CD1c-positive myeloid dendritic cell (primary cell): Measurements from ENCODE around the gene PPCDC.
"Not testable (repeated sequence)": the region's sequence is repeated elsewhere in the genome, so short reads cannot be mapped to it uniquely, and the experiment has no call there.

Experiments used
- DNase-seq: peaks from one replicate; pipeline ENCODE4 v3.0.0-alpha.2; 2016; ENCODE audit errors: extremely low spot score

Gene PPCDC

DNA sequence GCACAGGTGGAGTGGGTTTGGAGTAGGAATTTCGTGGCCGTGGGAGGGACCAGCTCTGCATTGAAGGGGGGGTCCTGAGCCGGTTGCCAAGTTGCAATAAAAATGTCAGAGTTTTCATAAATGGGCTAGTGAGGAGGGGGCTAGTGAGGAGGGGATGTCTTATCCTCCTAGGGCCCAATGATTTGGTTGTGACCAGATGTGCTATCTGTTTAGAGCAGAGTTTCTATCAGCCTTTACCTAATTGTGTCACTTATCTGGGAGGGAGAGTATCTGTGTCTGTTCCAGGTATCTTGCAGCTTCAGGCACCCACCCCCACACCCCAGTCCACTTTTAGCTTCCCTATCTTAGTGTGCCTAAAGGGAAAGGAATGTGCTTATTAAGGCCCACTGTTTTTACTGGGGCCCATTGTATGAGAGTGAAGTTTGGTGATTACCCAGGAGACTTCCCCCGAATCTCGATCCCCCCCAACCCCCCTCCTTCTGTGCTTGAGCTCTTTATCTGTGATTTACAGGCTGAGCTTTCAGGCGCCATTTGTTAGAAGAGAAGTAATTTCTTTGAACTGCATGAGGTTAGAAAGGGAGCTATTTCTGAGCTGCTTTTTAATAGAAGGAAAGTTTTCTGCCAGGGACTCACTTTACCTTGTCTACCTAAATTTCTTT, 42.6 kb downstream of the PPCDC start:
- no peak for DNase-seq

DNA sequence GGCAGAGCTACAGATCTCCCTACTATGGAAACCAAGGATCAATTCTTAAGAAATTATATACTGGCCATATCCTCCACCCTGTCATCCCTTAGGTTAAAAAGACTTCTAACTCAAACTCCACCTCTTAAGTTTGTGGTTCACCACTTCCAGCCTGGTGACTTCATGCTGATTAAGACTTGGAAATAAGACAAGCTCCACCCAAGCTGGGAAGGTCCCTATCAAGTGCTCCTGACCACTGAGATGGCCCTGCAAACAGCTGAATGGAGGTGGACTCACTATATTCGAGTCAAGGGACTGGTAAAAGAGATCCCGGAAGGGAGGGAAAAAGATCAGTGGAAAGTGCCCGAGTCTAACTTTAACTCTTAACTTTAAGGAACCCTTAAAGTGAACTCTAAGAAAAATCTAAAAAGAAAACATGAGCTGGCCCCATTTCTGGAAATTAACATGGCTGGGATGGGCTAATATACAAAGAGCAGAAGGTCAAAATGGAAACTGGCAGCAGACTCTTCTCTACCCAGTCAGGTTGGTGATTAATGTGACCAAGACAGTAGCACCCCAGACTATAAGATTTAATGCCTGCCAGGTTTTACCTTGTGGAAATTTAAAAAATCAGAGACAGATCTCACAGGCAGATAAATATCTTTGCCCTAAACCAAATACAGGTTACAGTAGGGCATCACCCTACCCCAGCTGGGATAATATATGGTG, 43.9 kb downstream of the PPCDC start:
- DNase-seq, result peak; percentile 73

DNA sequence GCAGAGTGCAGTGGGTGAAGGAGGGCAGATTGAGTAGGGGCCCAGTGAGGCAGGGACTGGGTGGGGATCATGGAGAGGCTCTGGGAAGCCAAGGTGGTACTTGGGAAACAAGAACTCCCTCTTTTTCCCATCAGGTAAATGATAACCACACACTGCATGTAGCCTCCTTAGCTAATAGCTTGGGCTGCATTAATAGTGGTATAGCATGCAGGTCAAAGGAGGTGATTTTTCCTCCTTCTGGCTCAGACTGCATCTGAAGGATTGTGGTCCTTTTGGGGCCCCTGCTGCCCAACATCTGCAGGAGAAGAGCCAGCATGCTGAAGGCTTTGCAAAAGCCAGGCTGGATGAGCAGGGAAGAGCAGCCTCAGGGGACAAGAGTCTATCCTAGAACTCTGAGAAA, 45.4 kb downstream of the PPCDC start:
- no peak for DNase-seq

- DNase-seq, result peak; percentile 88
Observed at GRCh38 chr15:75069301-75069925, 46.0 kb downstream of the PPCDC start.

- DNase-seq, result no peak
Observed at GRCh38 chr15:75070674-75071073, 47.3 kb downstream of the PPCDC start.

- peak; percentile 92 for DNase-seq
Observed at GRCh38 chr15:75073197-75073596, 49.8 kb downstream of the PPCDC start.

GRCh38 chr15:75076277-75076676, 52.9 kb downstream of the PPCDC start:
- no peak for DNase-seq

- not testable (repeated sequence) for DNase-seq
Observed at GRCh38 chr15:75077551-75077961, 54.2 kb downstream of the PPCDC start.

- DNase-seq, result no peak
Observed at GRCh38 chr15:75081150-75081549, 57.8 kb downstream of the PPCDC start.

- DNase-seq, result no peak
Observed at GRCh38 chr15:75082689-75083088, 59.3 kb downstream of the PPCDC start.

GRCh38 chr15:75085708-75086107, 62.3 kb downstream of the PPCDC start:
- DNase-seq, result not testable (repeated sequence)

GRCh38 chr15:75089456-75090387, 66.3 kb downstream of the PPCDC start:
- no peak for DNase-seq

GRCh38 chr15:75090388-75090734, 67.0 kb downstream of the PPCDC start:
- peak; percentile 55 for DNase-seq

DNA sequence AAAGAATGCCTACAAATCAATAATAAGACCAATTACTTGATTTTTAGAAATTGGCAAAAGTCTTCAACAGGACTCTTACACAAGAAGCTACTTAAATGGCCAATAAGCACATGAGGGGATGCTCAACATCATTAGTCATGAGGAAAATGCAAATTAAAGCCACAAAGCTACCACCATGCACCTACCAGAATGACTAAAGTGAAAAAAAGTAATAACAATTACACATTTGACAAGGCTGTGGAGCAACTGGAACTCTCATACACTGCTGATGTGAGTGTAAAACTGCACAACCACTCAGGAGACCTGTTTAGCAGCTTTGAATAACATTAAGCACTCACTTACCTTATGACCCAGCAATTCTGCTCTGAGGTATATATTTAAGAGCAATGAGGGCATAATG, 68.4 kb downstream of the PPCDC start:
- DNase-seq, result no peak

DNA sequence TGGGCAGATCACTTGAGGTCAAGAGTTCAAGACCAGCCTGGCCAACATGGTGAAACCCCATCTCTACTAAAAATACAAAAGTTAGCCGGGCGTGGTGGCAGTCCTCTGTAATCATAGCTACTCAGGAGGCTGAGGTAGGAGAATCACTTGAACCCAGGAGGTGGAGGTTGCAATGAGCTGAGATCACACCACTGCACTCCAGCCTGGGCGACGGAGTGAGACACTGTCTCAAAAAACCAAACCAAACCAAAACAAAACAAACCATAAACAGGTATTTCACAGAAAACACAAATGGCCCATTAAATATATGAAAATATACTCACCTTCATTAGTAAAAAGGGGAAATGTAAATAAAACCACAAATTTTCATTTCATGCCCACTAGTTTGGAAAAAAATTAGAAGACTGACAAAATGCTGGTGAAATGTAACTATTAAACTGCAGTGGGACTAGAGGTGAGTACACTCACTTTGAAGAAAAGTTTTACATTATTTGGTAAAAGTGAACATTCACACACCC, 71.6 kb downstream of the PPCDC start:
- DNase-seq, result not testable (repeated sequence)

DNA sequence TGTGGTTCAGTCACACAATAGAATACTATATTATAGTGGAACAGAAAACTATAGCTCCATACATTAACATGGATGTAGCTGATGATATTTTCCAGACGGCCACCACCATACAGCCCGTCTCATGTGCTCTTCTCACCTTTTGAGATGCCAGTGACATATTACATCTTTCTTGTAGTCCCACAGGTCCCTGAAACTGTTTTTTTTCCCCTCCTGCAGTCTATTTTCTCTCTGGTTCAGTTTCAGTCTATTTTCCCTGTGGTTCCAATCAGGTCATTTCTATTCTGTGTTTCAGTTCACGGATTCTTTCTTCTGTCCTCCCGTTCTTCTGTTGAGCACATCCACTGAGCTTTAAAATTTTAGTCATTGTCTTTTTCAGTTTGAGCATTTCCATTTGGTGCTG, 72.2 kb downstream of the PPCDC start:
- no peak for DNase-seq

DNA sequence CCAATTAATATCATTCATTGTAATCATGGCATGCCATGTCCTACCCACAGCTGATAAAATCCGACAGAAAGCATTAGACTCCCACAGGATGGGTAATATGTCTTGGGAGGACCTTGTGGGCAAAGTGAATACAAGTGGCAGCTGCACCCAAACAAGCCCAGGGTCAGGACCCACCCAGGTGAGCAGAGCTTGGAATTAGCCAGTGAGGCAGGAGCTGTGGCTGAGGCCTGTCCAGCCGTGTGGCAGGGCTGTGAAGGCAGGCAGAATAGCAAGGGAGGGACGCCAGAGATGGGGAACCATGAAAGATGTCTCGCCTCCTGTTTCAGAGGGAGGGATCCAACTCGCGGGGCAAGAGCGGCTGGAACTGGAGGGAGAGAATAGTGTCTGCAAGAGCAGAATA, 74.5 kb downstream of the PPCDC start:
- DNase-seq, result no peak

DNA sequence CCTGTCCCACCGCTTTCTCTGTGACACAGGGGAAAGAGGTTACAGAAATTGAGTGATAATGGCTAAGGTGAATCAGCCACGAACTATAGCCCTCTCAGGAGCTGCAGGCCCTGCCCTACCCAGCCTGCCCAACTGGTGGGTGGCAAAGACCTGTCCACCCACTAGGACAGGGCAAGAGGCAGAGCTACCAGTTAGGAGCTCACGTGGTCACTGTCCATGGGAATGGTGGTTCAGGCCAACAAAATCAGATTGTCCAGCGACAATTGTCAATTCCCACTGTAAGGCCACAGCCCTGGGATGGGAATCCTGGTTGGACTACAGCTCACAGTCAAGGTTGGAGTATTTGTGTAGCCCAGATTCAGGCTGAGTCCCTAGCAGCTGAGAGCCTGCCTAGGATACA, 75.0 kb downstream of the PPCDC start:
- DNase-seq, result no peak
